Measurements from ENCODE around the gene PTPRN2.

PTPRN2 gene

DNA sequence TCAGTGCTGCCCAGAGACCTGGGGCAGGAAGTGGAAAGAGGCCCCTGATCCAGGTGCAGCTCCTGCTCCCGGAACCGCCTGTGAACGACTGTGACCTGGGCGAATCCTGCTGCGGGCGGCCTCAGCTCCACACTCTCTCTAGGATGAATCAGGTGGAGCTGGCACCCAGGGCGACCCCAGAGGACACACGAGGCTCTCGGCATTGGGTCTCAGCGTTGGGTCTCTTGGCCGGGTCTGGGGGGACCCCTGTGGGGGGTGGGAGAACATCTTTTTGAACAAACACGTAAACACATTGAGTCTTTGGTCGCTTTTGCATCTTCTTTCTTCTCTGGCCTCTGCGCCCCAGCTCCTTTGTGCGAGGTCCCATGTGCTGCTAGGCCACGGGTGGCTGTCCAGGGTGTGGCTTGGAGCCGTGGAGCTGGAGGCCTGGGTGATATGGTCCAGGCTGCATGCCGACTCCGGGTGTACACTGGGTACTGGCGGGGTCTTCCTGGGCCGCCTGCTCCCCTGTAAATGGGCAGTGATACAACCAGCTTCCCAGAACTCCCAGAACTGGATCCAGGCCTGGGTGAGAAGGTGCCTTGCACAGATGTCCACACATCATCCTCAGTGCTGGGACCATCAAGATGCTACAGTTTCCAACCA, 815.0 kb downstream of the PTPRN2 start:
- TF ChIP-seq CTCF (conservative IDR thresholded peaks at IDR 0.05; ENCODE audit: low read depth, low read length), result no peak
- H3K4me3 ChIP-seq (ENCODE audit: low read depth, low read length), result no peak overlapping the region
- DNase-seq (ENCODE audit: low read depth), result no peak

GRCh38 chr7:157771689-157772088, 815.9 kb downstream of the PTPRN2 start:
- DNase-seq (ENCODE audit: low read depth), result no peak
- no peak overlapping the region for H3K4me3 ChIP-seq (ENCODE audit: low read depth, low read length)
- no peak for TF ChIP-seq CTCF (conservative IDR thresholded peaks at IDR 0.05; ENCODE audit: low read depth, low read length)

DNA sequence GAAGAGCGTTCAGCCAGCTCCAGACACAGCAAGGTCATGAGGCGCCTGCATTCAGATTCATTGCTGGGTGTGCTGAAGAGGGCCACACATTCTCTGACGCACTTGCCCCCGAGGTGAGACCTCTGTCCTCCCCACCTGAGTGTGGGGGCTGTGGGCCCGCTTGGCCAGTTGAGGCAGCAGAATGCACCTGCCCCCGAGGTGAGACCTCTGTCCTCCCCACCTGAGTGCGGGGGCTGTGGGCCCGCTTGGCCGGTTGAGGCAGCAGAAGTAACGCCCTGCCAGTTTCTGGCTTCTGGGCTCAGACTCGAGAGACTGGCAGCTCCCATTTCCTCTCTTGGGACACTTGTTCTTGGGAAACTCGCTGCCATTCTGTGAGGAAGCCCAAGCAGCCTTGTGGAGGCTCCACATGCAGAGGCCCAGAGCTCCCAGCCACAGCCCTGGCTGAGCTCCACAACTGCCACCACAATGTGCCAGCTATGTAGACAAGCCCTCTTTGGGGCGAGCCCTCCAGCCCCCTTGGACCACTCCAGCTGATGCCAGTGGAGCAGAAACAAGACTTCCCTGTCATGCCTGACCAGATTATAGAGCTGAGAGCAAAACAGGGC, 816.8 kb downstream of the PTPRN2 start:
- no peak for TF ChIP-seq CTCF (conservative IDR thresholded peaks at IDR 0.05; ENCODE audit: low read depth, low read length)
- DNase-seq (ENCODE audit: low read depth), result no peak
- no peak overlapping the region for H3K4me3 ChIP-seq (ENCODE audit: low read depth, low read length)

- DNase-seq (ENCODE audit: low read depth), result no peak
- no peak for TF ChIP-seq CTCF (conservative IDR thresholded peaks at IDR 0.05; ENCODE audit: low read depth, low read length)
- H3K4me3 ChIP-seq (ENCODE audit: low read depth, low read length), result no peak overlapping the region
Observed at GRCh38 chr7:157769526-157770215, 818.0 kb downstream of the PTPRN2 start.

- TF ChIP-seq CTCF (conservative IDR thresholded peaks at IDR 0.05; ENCODE audit: low read depth, low read length), result no peak
- no peak overlapping the region for H3K4me3 ChIP-seq (ENCODE audit: low read depth, low read length)
- DNase-seq (ENCODE audit: low read depth), result no peak
Observed at GRCh38 chr7:157769086-157769485, 818.5 kb downstream of the PTPRN2 start.

GRCh38 chr7:157768198-157768597, 819.4 kb downstream of the PTPRN2 start:
- no peak for DNase-seq (ENCODE audit: low read depth)
- no peak for TF ChIP-seq CTCF (conservative IDR thresholded peaks at IDR 0.05; ENCODE audit: low read depth, low read length)
- no peak overlapping the region for H3K4me3 ChIP-seq (ENCODE audit: low read depth, low read length)

Measured in choroid plexus epithelial cell (primary cell).